PC-9 (cell line): ENCODE measurements around the gene C1QTNF3. TPM values are rescaled to one million over a fixed set of nuclear protein-coding genes. Genes with fewer than 3 reads are reported as not detected.

Experiments
- BruUV-seq: library from RNA; stranded (reverse); fragments of 400-500 nt; replicated peaks from 2 replicates; lab custom pipeline; 2021; lab: Mats Ljungman, UMichigan
- CTCF ChIA-PET: fragments of 300-600 bp; sonication (Branson Sonifier 250); formaldehyde crosslinking; loops from one replicate; lab custom pipeline; 2022; ENCODE audit warnings: antibody characterized with exemption; lab: Charles Lee
- POLR2A ChIA-PET: fragments of 300-600 bp; sonication (Branson Sonifier 250); formaldehyde crosslinking; loops from one replicate; lab custom pipeline; 2022; ENCODE audit warnings: antibody characterized with exemption; ENCODE audit not compliant: unreplicated experiment; lab: Charles Lee
- DNase-seq, 2 experiments: peaks; one replicate each; pipeline versions ENCODE4 v3.0.0 to v3.0.0-alpha.2; 2015 to 2022; ENCODE audit warnings: mixed read lengths in 1 of 2
- H2AFZ ChIP-seq: fragments of 200-600 bp; sonication (generic); 2 replicates; pipeline ENCODE4 v1.8.1; 2017; ENCODE audit warnings: antibody characterized with exemption
- H3F3A ChIP-seq: fragments of 200-600 bp; sonication (generic); 2 replicates; pipeline ENCODE4 v1.8.1; 2017; ENCODE audit warnings: antibody characterized with exemption, mild to moderate bottlenecking, low read depth; ENCODE audit not compliant: insufficient read depth
- H3K27ac ChIP-seq: fragments of 200-600 bp; sonication (generic); 2 replicates; pipeline ENCODE4 v1.6.1; 2016; ENCODE audit warnings: mixed run types
- H3K27me3 ChIP-seq: fragments of 200-600 bp; sonication (generic); 2 replicates; pipeline ENCODE4 v1.6.1; 2016; ENCODE audit warnings: low read depth, mixed run types; ENCODE audit not compliant: insufficient read depth
- H3K36me3 ChIP-seq: fragments of 200-600 bp; sonication (generic); 2 replicates; pipeline ENCODE4 v1.6.1; 2016; ENCODE audit warnings: low read depth, mixed run types
- H3K4me1 ChIP-seq: fragments of 200-600 bp; sonication (generic); replicated peaks from 2 replicates; pipeline ENCODE4 v1.6.1; 2016; ENCODE audit warnings: mixed run types; ENCODE audit not compliant: insufficient read depth
- H3K4me2 ChIP-seq: fragments of 200-600 bp; sonication (generic); 2 replicates; pipeline ENCODE4 v1.6.1; 2017; ENCODE audit warnings: mixed run types
- H3K4me3 ChIP-seq: fragments of 200-600 bp; sonication (generic); 2 replicates; pipeline ENCODE4 v1.6.1; 2016; ENCODE audit warnings: mixed run types
- H3K79me2 ChIP-seq: fragments of 200-600 bp; sonication (generic); 2 replicates; pipeline ENCODE4 v1.6.1; 2017; ENCODE audit warnings: low read depth, mixed run types
- H3K9me2 ChIP-seq: fragments of 200-600 bp; sonication (generic); 2 replicates; pipeline ENCODE4 v1.8.1; 2017; ENCODE audit warnings: mild to moderate bottlenecking; ENCODE audit not compliant: insufficient read depth
- H3K9me3 ChIP-seq: fragments of 200-600 bp; sonication (generic); 2 replicates; pipeline ENCODE4 v1.8.1; 2016; ENCODE audit warnings: low read depth; ENCODE audit not compliant: insufficient read depth
- H4K20me1 ChIP-seq: fragments of 200-600 bp; sonication (generic); 2 replicates; pipeline ENCODE4 v1.8.1; 2017; ENCODE audit not compliant: insufficient read depth
- EZH2 ChIP-seq: fragments of 200-600 bp; sonication (generic); IDR thresholded peaks from 2 replicates; pipeline ENCODE4 v1.8.0; 2017; ENCODE audit warnings: antibody characterized with exemption, low read depth
- intact Hi-C: fragments of 100-400 bp; cut with micrococcal nuclease; formaldehyde crosslinking; loops from one replicate; pipeline ENCODE4 v1.10.0; 2022; ENCODE audit not compliant: unreplicated experiment
- total RNA-seq: library from RNA; stranded (reverse); gene quantifications from 2 replicates; pipeline ENCODE4 v1.2.3, GENCODE V29; 2021
- TF ChIP-seq, protein P1 (sequence below): fragments of 200-600 bp; sonication (generic); conservative IDR thresholded peaks from 2 replicates; pipeline ENCODE4 v1.6.1; 2017; ENCODE audit warnings: mixed run types, antibody characterized with exemption, mild to moderate bottlenecking, moderate library complexity

Gene C1QTNF3
- total RNA-seq, 1 experiment from 2014 or later = 8.3 TPM

DNA sequence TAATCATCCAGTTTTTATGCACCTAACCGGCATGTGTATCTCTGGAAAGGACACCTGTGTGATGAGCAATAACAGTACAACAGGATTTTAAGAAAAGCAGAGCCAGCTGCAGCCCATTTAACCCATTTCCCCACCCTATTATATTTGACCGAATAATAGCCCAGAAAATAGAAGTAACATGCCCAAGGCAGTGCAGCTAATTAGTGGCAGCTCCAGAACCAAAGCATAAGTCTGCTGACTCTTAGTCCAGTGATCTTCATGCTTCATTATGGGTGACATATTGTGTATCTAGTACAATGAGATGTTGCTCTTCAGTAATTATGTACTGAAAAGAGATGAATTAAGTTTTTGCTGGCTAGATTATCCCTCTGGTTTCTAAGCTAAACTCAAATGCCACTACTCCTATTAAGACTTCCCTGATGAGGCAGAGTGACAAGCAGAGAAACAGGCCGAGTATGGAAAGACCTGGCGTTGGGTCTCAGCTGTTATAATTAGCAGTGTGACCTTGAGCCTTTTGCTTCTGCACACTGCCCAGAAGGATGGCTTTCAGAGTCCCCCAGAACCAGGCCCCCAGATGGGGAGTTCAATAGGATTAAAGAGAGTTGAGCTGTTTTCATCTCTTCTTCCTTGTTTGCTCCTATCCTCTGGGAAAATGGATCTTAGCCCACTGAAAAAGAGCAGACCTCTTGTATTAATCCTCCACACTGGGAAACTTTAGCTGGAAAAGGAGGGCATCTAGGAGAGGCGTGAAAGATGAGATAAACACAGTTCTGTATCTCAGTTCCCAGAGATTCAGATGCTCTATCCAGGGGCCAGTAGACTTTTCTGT lies 10.8 kb upstream of the C1QTNF3 start:
- BruUV-seq = no TSS peak
- POLR2A ChIA-PET = no interaction called here
- Histone ChIP-seq H4K20me1 (no peaks in the 10 kb centered on the region), H3K4me3 (no peak overlapping the region), H3K27ac (no peak overlapping the region), H3K9me2 (no peaks in the 10 kb centered on the region), H3K4me2 (no peak overlapping the region), H2AFZ (no peak overlapping the region), H3K4me1 (no peaks in the 10 kb centered on the region), H3K36me3 (no peaks in the 10 kb centered on the region), H3K27me3 (no peaks in the 10 kb centered on the region), H3K9me3 (no peaks in the 10 kb centered on the region), H3F3A (no peaks in the 10 kb centered on the region), H3K79me2 (no peaks in the 10 kb centered on the region)
- intact Hi-C loops = no loop called here
- no peak for DNase-seq
- CTCF ChIA-PET = no interaction called here
- TF ChIP-seq, protein P1, sequence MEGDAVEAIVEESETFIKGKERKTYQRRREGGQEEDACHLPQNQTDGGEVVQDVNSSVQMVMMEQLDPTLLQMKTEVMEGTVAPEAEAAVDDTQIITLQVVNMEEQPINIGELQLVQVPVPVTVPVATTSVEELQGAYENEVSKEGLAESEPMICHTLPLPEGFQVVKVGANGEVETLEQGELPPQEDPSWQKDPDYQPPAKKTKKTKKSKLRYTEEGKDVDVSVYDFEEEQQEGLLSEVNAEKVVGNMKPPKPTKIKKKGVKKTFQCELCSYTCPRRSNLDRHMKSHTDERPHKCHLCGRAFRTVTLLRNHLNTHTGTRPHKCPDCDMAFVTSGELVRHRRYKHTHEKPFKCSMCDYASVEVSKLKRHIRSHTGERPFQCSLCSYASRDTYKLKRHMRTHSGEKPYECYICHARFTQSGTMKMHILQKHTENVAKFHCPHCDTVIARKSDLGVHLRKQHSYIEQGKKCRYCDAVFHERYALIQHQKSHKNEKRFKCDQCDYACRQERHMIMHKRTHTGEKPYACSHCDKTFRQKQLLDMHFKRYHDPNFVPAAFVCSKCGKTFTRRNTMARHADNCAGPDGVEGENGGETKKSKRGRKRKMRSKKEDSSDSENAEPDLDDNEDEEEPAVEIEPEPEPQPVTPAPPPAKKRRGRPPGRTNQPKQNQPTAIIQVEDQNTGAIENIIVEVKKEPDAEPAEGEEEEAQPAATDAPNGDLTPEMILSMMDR = no peak
- no peak for TF ChIP-seq EZH2

- intact Hi-C loops = no loop called here
- H3K27ac ChIP-seq = no peak overlapping the region
Measured at GRCh38 chr5:34053133-34053532, 10.1 kb upstream of the C1QTNF3 start.

DNA sequence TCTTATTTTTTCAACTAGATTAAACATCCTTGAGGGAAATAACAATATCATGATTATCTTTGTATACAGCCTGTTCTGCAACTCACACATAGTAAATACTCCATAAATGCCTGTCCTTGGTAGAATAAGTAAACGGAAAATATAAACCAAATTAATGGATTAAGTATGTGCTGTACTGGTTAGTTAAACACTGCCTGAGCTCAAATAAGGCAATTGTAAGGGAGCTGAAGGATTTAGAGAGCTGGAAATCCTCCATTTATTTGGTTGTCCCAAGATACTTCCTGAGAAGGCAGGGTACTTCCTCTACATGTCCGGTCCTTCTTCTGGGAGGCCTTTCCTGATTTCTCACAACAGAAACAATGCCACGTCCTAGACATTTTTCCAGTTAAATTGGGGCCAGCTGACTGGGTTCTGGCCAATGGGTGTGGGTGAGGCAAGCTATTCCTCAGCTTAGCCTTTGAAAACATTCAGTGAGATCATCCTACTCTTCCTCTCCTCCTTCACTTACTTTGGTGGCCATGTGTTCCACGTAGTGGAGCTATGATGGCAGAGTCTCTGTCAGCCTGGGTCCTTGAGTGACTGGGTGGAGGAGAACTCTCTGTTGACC lies 8.5 kb upstream of the C1QTNF3 start:
- POLR2A ChIA-PET = no interaction called here
- no peaks in the 10 kb centered on the region for H3K79me2 ChIP-seq
- H3K27me3 ChIP-seq = no peaks in the 10 kb centered on the region
- no TSS peak for BruUV-seq
- no peaks in the 10 kb centered on the region for H3K36me3 ChIP-seq
- TF ChIP-seq, protein P1 = no peak
- CTCF ChIA-PET = no interaction called here
- DNase-seq = no peak
- H3F3A ChIP-seq = no peaks in the 10 kb centered on the region
- H3K9me2 ChIP-seq = no peaks in the 10 kb centered on the region
- H3K4me2 ChIP-seq = no peak overlapping the region
- H4K20me1 ChIP-seq = no peaks in the 10 kb centered on the region
- H2AFZ ChIP-seq = no peak overlapping the region
- H3K27ac ChIP-seq = no peak overlapping the region
- no peaks in the 10 kb centered on the region for H3K4me1 ChIP-seq
- H3K9me3 ChIP-seq = no peaks in the 10 kb centered on the region
- intact Hi-C loops = no loop called here
- H3K4me3 ChIP-seq = no peak overlapping the region

More at GRCh38 chr5:34053133-34053532, 10.1 kb upstream of the C1QTNF3 start:
- no peak for DNase-seq
- no peaks in the 10 kb centered on the region for H3K9me2 ChIP-seq
- no peaks in the 10 kb centered on the region for H3F3A ChIP-seq
- no peaks in the 10 kb centered on the region for H3K9me3 ChIP-seq
- ChIA-PET CTCF (no interaction called here), POLR2A (no interaction called here)
- no peak overlapping the region for H2AFZ ChIP-seq
- H3K36me3 ChIP-seq = no peaks in the 10 kb centered on the region
- no peak for TF ChIP-seq EZH2
- TF ChIP-seq, protein P1 = no peak
- H3K27me3 ChIP-seq = no peaks in the 10 kb centered on the region
- no peak overlapping the region for H3K4me2 ChIP-seq
- H3K4me1 ChIP-seq = no peaks in the 10 kb centered on the region
- H4K20me1 ChIP-seq = no peaks in the 10 kb centered on the region
- H3K79me2 ChIP-seq = no peaks in the 10 kb centered on the region
- no TSS peak for BruUV-seq
- no peak overlapping the region for H3K4me3 ChIP-seq
